ENCODE measurements around the gene DIO3.
"Not testable (repeated sequence)": the region's sequence is repeated elsewhere in the genome, so short reads cannot be mapped to it uniquely, and the experiment has no call there.

The DIO3 gene

DNA sequence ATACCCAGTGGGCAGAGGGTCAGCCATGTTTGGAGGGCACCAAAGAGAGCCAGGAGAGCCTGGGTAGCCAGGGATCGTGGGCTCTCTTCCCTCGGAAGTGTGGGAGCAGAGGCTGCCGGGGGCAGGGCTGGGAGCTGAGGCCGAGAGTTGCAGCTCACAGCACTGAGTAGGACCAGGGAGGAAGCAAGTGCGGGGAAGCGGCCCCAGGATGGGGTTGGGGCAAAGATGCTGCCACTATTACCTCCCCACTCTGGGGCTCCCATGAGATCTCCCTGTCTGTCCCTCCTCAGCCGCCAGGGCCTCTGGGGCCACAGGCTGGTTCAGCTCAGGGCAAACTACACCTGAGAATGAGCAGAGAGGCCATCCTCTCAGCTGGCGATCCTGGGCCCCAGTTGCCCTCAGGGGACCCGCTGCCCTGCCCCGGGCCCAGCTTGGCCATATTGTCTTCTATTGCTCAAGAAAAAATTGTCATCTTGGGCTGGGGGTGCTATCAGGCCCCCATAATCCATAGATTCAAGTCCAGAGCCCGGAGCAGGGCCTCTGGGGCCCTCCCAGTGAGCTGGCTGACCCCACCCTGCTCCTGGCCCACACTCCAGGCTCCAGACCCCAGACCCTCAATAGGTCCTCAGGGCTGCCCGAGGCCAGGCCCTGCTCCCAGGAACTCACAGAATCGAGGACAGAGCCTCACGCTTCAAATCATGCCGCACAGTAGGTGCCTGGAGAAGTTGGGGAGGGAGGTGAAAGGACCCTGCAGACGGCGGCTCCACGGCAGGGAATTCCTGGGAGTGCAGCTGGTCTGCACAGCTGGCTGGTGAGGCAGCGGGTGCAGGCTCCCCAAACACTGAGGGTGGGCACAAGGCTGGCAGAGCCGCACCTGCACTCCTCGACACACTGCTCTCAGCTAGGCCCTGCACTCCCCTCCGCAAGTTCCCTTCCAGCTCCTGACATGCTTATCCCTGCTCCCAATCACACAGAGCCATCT is 20.5 kb upstream of the DIO3 start:
- in situ Hi-C loops (cut with MboI; ENCODE audit: low sequenced_read_pairs) = no loop called here

DNA sequence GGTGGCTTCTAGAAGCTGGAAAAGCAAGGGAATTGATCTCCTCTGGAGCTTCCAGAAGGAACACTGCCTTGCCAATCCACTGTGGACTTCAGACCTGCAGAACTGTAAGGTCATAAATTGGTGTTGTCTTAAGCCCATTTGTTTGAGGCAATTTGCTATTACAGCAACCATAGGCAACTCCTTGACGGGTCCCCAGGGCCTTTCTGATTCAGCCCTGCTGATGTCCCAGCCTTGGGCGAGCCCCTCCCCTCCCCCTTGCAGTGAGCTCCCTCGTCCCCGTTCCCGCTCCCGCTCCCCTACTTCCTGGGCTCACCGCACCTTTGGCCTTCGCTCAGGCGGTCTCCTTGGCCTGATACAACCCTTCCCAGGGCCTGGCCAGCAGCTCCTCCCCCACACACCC is 18.9 kb upstream of the DIO3 start:
- in situ Hi-C loops (cut with MboI; ENCODE audit: low sequenced_read_pairs) = no loop called here

DNA sequence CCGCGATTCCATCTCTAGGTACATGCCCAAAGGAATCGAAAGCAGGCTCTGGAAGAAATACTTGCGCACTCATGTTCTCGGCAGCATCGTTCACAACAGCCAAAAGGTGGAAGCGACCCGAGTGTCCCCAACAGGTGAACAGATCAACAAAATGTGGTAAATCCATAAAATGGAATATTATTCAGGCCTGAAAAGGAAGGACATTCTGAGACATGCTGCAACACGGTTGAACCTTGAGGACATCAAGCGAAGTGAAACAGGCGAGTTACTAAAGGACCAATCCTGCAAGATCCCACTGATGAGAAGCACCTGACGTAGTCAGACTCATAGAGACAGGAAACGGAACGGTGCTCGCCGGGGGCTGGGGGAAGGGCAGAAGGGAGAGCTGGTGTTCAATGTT is 17.5 kb upstream of the DIO3 start:
- in situ Hi-C loops (cut with MboI; ENCODE audit: low sequenced_read_pairs) = no loop called here

DNA sequence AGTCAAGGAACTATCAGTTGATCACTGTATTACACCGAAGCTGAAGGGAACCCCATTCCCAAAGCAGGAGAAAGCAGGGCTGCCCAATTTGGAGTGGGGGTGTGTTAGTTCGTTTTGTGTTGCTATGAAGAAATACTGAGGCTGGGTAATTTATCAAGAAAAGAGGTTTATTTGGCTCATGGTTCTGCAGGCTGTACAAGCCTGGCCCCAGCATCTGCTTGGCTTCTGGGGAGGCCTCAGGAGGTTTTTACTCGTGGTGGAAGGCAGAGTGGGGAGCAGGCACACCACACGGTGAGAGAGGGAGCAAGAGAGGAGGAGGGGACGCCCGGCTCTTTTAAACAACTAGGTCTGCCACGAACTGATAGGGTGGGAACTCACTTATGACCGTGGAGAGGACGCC is 16.7 kb upstream of the DIO3 start:
- in situ Hi-C loops (cut with MboI; ENCODE audit: low sequenced_read_pairs) = no loop called here

DNA sequence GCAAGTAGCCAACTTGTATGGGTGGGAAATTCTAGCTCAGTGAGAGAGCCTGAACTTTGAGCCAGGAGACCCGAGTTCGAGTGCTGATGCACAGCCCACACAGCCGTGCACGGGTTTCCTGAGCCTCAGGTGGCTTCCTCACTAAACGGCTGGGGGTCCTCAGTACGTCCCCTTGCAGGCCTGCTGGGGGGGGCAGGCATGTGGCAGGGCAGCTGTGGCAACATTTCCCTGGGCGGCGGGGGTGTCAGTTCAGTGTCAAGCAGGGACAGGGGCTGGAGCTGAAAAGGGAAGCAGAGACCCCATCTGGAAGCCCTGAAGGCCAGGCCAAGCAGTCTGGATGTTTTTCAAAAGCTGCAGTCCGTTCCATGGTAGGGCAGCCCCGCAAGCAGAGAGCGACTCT is 14.6 kb upstream of the DIO3 start:
- in situ Hi-C loops (cut with MboI; ENCODE audit: low sequenced_read_pairs) = no loop called here

DNA sequence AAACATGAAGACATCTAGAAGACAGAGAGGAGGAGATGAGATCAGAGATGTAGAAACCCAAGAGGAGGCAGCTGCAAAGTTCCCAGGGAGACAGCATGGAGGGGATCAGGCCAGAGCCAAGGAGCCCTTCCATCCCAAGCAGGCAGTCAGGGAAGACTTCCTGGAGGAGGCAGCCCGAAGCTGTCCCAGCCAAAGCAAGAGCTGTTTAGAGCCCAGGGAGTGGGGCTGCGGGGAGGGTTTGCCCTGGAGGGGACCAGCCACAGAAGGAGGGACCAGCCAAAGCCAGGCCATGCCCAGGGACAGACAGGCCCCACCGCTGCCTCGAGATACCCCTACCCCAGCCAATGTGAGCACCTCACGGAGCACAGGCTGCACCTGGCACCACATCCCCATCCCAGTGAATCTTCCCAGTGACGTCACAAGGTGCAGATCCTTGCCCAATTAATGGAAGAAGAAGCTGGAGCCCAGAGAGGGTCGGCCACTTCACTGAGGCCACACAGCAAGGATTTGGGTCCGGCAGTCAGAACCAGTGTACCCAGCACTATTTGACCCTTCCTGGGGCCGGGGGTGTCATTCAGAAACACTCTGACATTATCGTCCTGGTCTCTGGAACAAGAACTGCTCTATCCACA is 14.1 kb upstream of the DIO3 start:
- in situ Hi-C loops (cut with MboI; ENCODE audit: low sequenced_read_pairs) = no loop called here

DNA sequence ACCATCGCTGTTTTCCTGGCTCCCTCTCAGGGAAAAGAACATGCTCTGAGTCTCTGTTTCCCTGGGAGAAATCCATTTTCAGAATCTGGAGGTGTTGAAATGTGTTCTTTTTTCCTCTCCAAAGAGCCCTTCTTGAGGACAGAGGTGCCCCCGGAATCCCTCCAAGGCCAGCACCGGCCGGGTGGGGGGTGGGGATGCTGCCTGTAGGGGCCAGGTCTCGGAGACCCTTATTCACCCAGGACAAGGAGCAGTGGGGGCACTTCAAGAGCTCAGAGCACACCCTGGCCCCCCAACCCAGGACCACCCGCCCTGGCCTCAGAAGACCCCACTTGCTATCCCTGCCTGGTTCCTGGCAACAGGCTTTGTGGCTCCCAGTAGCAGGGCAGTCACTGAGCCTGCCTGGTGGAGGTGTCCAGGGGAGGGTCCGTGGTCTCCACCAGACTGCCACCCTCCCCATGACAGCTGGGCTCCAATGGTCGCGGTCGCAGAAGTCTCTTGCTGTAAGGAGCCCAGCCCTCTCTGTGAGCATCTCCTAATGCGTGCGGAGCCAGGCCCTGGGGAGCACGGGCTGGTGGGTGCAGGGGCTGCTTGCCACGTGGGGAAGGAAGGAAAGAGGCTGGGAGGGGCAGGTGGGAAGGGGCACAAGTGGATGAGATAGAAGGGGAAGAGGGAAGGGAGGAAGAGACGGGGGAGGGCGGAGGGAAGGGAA is 13.2 kb upstream of the DIO3 start:
- in situ Hi-C loops (cut with MboI; ENCODE audit: low sequenced_read_pairs) = no loop called here

DNA sequence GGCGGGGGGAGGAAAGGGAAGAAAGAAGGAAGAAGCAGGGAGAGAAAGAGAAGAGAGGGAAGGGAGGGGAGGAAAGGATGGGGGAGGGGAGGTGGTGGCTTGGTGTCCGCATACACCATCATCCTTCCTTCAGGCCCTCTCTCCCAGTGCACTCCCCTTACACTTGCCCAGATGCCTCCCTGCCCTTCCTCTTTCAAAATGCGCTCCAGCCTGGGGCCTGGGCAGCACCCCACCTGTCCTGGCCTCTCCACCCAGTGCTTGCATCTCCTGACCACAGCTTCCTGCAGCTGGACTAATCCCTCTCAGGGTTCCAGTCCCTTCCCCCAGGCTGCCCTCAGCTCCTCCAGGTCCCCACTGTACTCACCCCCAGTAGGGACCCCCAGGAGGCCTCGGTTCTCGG is 12.6 kb upstream of the DIO3 start:
- in situ Hi-C loops (cut with MboI; ENCODE audit: low sequenced_read_pairs) = no loop called here

DNA sequence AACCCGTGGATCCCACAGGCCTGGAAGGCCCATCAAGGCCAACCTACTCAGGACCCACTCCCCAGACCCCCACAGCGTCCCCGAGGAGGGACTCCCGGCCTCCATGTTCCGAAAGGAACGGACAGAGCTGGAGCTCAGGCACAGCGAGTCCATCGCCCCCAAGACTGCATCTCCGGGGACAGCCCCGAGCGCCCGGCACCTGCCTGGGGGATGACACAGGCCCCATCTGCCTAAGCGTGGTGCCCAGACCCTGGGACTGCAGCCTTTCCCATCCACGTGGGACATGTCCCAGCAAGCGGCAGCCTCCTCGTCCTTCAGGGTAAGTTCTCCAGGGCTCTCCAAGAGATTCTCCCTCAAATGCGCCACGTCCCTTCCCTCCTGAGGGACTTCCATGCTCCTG is 12.1 kb upstream of the DIO3 start:
- in situ Hi-C loops (cut with MboI; ENCODE audit: low sequenced_read_pairs) = no loop called here

DNA sequence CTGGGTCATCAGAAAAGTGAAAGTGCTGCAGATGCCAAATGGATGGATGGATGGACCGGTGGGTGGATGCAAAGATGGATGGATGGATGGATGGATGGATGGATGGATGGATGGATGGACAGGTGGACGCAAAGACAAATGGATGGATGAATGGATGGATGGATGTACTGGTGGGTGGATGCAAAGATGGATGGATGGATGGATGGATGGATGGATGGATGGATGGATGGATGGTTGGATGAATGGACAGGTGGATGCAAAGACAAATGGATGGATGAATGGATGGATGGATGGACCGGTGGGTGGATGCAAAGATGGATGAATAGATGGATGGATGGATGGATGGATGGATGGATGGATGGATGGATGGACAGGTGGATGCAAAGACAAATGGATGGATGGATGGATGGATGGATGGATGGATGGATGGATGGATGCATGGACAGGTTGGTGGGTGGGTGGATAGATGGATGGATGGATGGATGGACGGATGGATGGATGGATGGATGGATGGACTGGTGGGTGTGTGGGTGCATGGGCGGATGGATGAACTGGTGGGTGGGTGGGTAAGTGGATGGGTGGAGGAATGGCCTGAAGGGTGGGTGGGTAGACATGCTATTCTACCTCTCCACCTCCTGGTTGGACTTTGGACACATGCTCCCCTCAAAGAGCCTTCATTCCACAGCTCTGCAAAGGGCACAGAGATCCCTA is 10.9 kb upstream of the DIO3 start:
- in situ Hi-C loops (cut with MboI; ENCODE audit: low sequenced_read_pairs) = not testable (repeated sequence)

DNA sequence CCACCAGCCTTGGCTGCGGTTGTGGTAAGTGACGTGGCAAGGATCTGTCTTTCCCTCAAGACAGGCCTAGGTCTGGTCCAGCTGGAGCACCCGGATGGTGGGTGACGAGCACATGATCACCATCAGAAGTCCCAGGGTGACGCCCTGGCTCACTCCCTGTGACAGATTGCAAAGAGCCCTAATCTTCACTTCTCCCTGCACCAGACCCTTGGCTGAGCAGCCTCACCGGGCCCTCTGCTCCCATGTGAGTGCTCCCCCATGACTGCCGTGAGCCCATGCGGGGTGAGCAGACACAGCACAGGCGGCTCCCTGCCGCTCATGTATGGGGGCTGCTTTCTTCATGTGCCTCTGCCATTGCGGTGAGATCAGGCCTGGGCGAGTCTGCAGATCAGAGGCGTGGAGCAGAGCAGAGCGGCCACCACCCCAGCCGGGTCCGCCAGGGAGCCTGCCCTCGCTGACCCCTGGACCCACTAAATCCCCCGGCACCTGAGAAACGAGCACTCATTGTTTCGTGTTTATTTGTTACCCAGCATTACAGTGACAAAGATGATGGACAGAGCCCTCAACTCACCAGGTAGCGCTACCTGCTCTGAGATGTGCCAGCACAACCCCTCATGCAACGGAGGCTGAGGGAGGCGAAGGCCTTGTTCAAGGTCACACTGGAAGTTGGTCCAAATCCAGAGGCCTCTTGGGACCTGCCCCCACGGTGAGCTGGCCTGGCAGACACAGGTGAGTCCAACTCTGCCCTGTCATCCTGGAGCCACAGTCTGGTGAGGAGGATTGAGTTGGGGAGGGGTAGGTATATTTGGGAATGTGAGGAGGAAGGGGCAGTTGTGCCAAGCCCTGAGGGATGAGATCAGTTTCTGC is 9.3 kb upstream of the DIO3 start:
- in situ Hi-C loops (cut with MboI; ENCODE audit: low sequenced_read_pairs) = no loop called here

DNA sequence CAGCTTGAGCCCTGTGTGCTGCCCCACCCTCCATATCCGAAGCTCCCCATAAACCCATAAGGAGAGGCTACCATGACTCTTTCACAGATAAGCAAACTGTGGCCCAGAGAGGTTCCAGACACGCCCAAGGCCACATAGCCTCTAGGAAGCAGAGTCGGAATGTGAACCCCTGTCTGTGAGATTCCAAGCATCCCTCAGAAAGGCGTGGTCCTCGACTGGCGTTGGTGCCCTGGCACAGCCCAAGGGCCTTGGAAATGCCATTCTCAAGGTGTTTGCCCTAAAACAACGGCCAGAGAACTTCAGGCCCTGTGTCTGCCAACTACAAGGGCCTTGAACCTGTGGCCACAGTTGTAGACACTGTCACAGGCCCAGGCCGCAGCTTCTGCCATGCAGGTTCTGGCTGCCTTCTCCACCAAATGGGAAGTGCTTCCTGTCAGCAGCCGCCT is 8.5 kb upstream of the DIO3 start:
- in situ Hi-C loops (cut with MboI; ENCODE audit: low sequenced_read_pairs) = no loop called here

DNA sequence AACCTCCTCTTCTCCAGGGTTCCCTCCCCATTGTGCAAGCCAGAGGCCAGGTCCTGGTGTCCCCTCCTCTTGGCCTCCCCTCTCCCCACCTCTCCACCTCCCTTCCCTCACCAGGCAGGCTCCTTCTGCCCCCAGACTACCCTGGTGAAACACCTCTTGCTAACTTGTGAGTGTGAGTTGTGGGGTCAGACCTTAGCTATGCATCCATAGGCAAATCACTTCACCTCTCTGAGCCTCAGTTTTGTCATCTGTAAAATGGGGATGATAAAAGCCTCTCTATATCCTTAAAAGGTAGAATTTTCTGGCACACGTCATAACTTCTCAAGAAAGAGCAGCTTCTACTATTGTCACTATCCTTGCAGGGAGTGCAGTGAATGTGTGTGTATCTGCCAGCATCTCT is 7.9 kb upstream of the DIO3 start:
- in situ Hi-C loops (cut with MboI; ENCODE audit: low sequenced_read_pairs) = no loop called here

DNA sequence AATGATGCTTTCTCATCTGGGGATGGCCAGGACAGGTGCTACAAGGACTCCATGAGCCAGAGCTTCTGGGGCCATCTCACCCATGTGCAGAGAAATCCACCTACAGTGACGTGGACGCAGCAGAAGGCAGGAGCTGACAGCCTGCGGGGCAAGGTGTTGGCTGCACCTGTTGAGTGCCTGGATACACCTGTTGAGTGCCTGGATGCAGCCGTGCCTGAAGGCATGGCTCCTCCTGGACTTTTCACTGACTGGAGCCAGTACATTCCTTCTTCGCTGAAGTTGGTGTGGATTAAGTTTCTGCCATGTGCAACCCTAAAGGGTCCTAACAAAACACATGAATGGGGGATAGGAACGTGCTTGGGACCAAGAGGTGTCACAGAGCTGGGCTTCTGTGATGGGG is 7.4 kb upstream of the DIO3 start:
- in situ Hi-C loops (cut with MboI; ENCODE audit: low sequenced_read_pairs) = no loop called here

DNA sequence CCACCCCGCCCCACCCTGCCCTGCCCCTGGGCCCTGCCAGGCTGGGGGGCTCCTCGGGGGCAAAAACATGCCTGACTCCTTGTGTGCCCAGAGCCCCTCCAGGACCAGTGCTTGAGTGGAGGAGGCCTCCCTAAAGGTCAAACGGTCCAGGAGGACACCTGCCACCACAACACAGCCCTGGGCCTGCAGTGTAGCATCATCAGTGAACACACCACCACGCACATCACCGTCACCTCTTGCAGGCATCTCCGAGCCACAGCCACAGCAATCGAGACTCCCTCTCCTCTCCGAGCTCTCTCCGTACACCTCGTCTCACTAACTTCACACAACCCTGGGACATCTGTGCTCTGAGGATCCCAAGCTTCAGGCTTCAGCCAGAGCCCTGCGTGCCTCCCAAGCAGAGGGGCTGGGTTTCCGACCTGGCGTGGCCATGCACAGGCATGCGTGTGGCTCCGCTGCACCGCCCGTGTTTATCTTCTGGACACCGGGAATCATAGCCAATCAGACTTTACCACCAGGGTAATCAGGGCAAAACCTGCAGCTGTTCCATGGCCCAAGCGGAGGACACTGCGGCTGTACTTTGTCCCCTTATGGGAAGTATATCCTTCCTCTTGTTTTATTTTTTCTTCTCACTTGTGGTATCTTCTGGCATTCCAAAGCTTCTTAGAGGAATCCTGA is 6.2 kb upstream of the DIO3 start:
- in situ Hi-C loops (cut with MboI; ENCODE audit: low sequenced_read_pairs) = no loop called here

DNA sequence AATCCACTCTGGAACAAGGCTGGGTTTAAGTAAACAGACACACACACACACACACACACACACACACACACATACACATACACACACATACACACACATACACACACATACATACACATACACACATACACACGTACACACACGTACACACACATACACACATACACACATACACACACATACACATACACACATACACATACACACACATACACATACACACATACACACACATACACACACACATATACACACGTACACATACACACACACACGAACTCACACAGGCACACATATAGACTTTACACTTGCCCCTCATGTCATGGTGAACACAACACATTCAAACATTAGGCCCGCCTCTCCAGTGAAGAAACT is 5.6 kb upstream of the DIO3 start:
- in situ Hi-C loops (cut with MboI; ENCODE audit: low sequenced_read_pairs) = not testable (repeated sequence)

DNA sequence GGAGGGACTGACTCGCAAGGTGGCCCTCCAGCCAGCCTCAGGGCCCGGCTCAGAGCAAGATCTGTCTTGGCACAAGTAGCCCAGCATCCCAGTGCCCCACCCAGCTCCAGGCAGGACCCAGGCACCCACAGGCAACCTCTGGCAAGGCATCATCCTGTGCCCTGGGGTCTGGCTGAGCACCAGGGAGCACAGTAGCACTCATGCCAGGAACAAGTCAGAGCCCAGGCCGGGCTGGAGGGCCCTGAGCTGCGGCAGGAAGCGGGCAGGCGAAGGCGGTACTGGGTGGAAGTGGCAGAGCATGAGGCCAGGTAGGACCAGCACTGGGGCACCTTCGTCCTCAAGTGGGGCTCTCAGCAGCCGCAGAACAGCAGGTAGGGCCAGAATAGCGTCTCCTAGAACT is 5.2 kb upstream of the DIO3 start:
- in situ Hi-C loops (cut with MboI; ENCODE audit: low sequenced_read_pairs) = no loop called here

DNA sequence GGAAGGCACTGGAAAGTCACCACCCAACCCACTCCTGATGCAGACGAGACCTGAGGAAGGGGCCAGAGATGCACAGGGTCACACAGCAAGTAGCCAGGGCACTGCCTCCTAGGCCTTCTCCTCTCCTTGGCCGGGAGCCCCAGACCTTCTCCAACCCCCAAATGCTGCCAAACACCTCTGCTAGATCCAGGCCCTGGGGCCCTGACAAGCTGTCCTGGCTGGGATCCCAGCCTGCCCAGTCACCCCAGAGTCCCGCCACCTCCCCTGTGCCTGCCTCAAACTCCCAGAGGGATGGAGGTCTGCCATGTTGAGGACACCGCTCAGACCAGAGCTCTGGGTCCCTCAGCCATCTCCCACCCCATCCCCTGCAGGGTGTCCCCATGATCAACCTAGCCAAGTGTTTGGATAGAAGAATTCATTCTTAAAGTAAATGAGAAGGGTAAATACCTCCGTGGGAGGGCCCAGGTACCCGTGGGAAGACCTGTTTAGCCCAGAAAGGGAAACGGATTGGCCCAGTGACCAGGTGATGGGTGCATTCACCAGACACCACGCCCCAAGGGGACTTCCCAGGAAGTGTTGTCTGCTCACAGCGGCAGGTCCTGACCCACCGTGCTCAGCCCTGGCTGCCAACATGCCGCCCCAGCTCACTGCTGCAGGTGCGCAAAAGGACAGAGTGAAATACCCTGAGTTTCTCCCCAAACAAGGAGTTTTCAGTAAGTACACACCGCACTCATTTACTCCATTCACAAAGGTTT is 4.6 kb upstream of the DIO3 start:
- in situ Hi-C loops (cut with MboI; ENCODE audit: low sequenced_read_pairs) = no loop called here

DNA sequence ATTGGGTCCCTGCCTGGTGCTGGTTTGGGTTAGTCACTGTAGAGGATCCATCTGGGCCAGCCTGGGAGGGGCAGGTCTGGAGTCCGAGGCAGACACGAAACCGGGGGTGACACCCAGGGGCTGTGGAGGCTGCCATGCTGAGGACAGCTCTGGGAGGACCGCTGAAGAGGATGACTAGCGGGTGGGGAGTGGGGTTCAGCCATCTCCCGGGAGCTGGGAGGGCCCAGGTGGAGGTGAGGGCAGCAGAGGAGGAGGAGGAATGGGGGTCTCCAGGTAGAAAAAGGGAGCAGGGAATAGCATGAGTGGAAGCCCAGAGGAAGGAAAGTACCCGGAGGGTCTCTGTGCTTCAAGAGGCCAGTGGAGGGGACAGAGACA is 4.0 kb upstream of the DIO3 start:
- in situ Hi-C loops (cut with MboI; ENCODE audit: low sequenced_read_pairs) = no loop called here

All from hTERT RPE-1 (cell line).